HEK293T (cell line): ENCODE results near the gene LRRC58.

Experiments used
- ARNT ChIP-seq: fragments of 450-650 bp; IDR thresholded peaks from 2 replicates; pipeline ENCODE4 v1.6.1; 2017; ENCODE audit warnings: mild to moderate bottlenecking
- BHLHE40 ChIP-seq: fragments of 450-650 bp; IDR thresholded peaks from 2 replicates; pipeline ENCODE4 v1.6.1; 2016; ENCODE audit warnings: mild to moderate bottlenecking, moderate library complexity, borderline replicate concordance
- ELF4 ChIP-seq: fragments of 450-650 bp; IDR thresholded peaks from 2 replicates; pipeline ENCODE4 v1.6.1; 2017; ENCODE audit warnings: antibody characterized with exemption
- FOXM1 ChIP-seq: fragments of 450-650 bp; IDR thresholded peaks from 2 replicates; pipeline ENCODE4 v1.6.1; 2017; ENCODE audit warnings: mild to moderate bottlenecking, borderline replicate concordance
- HDGF ChIP-seq: fragments of 450-650 bp; IDR thresholded peaks from 2 replicates; pipeline ENCODE4 v1.6.1; 2017; ENCODE audit warnings: antibody characterized with exemption, borderline replicate concordance
- LEF1 ChIP-seq: fragments of 450-650 bp; IDR thresholded peaks from 2 replicates; pipeline ENCODE4 v1.6.1; 2017; ENCODE audit warnings: mild to moderate bottlenecking, borderline replicate concordance
- NFRKB ChIP-seq: fragments of 450-650 bp; IDR thresholded peaks from 2 replicates; pipeline ENCODE4 v1.6.1; 2016; ENCODE audit warnings: mild to moderate bottlenecking, moderate library complexity
- SP1 ChIP-seq: fragments of 450-650 bp; IDR thresholded peaks from 2 replicates; pipeline ENCODE4 v1.6.1; 2017
- SUZ12 ChIP-seq: fragments of 450-650 bp; IDR thresholded peaks from 2 replicates; pipeline ENCODE4 v1.6.1; 2016; ENCODE audit warnings: mild to moderate bottlenecking
- ZNF384 ChIP-seq: fragments of 450-650 bp; IDR thresholded peaks from 2 replicates; pipeline ENCODE4 v1.6.1; 2016

- TF ChIP-seq NFRKB = no peak
- TF ChIP-seq FOXM1 = no peak
- TF ChIP-seq ELF4 = no peak
- no peak for TF ChIP-seq SUZ12
- no peak for TF ChIP-seq HDGF
- TF ChIP-seq SP1 = no peak
- no peak for TF ChIP-seq LEF1
- TF ChIP-seq ZNF384 = no peak
- TF ChIP-seq ARNT = no peak
- TF ChIP-seq BHLHE40 = no peak
Observed at GRCh38 chr3:120289636-120290035, 59.5 kb downstream of the LRRC58 start.
